HepG2 (cell line): ENCODE measurements around the gene IDH3A. TPM values are rescaled to one million over a fixed set of nuclear protein-coding genes. Genes with fewer than 3 reads are reported as not detected.

Experiments
- ATAC-seq: fragments of 200-7000 bp; cut with Tn5 transposase; 3 replicates; pipeline ENCODE4 v1.9.1; 2020; ENCODE audit warnings: mild to moderate bottlenecking, moderate library complexity
- BruUV-seq: library from RNA; stranded (reverse); fragments of 400-500 nt; replicated peaks from 2 replicates; lab custom pipeline; 2021; lab: Mats Ljungman, UMichigan
- CTCF ChIA-PET: fragments of 300-600 bp; formaldehyde crosslinking; extraction: SDS; loops from one replicate; lab custom pipeline; 2021; ENCODE audit warnings: low total read pairs, inconsistent platforms, low intra/inter-chr PET ratio; lab: Yijun Ruan, JAX
- POLR2A ChIA-PET: fragments of 350-600 bp; sonication (Branson Sonifier 250); formaldehyde crosslinking; loops from one replicate; lab custom pipeline; 2020; ENCODE audit warnings: antibody characterized with exemption, inconsistent platforms; lab: Yijun Ruan, JAX
- DNase-seq: peaks from one replicate; pipeline ENCODE4 v3.0.0-alpha.2; 2015; ENCODE audit warnings: low spot score
- FAIRE-seq: peaks from 3 replicates; lab custom pipeline; 2011; peaks lifted over from hg19 to GRCh38; lab: Jason Lieb, UNC
- H2AFZ ChIP-seq: one replicate; pipeline ENCODE4 v1.6.1; 2011; ENCODE audit warnings: low read length, inconsistent platforms
- H3K27ac ChIP-seq: fragments of 300-600 bp; 3 replicates; pipeline ENCODE4 v1.8.0; 2011; ENCODE audit warnings: mixed run types, mild to moderate bottlenecking, mixed read lengths, low read length, inconsistent platforms; ENCODE audit not compliant: insufficient read depth; ENCODE audit errors: extremely low read length
- H3K27me3 ChIP-seq, 2 experiments: fragments of 200-600 bp in 1 of 2; 2 replicates in 1 of 2; 3 replicates in 1 of 2; pipeline versions ENCODE4 v1.6.0 to v1.8.0; 2011; ENCODE audit warnings: low read length in 2 of 2, mild to moderate bottlenecking in 2 of 2, moderate library complexity in 2 of 2, inconsistent platforms in 1 of 2; ENCODE audit not compliant: insufficient read depth in 2 of 2, control insufficient read depth in 1 of 2
- H3K36me3 ChIP-seq, 2 experiments: fragments of 200-600 bp in 1 of 2; replicated peaks in 1 of 2; 2 replicates in 1 of 2; 3 replicates in 1 of 2; pipeline versions ENCODE4 v1.5.1 to v1.8.0; 2011; ENCODE audit warnings: low read length in 2 of 2, inconsistent platforms in 1 of 2; ENCODE audit not compliant: insufficient read depth in 2 of 2, control insufficient read depth in 1 of 2
- H3K4me1 ChIP-seq: 2 replicates; pipeline ENCODE4 v1.5.1; 2012; ENCODE audit warnings: low read length, inconsistent platforms; ENCODE audit not compliant: insufficient read depth
- H3K4me2 ChIP-seq: 2 replicates; pipeline ENCODE4 v1.6.0; 2011; ENCODE audit warnings: low read depth, low read length, inconsistent platforms
- H3K4me3 ChIP-seq, 3 experiments: fragments of 200-600 bp in 1 of 3; sonication (generic), shearing (Covaris generic) in 1 of 3; replicated peaks in 1 of 3; 2 replicates each; pipeline ENCODE4 v1.5.1; 2011 to 2016; ENCODE audit warnings: low read length in 3 of 3, inconsistent platforms in 2 of 3, low read depth in 2 of 3, mild to moderate bottlenecking in 2 of 3, control low read depth in 1 of 3, mixed read lengths in 1 of 3; ENCODE audit not compliant: insufficient read depth in 1 of 3
- H3K79me2 ChIP-seq: one replicate; pipeline ENCODE4 v1.6.1; 2011; ENCODE audit warnings: low read length, inconsistent platforms; ENCODE audit not compliant: insufficient read depth
- H3K9ac ChIP-seq: 2 replicates; pipeline ENCODE4 v1.6.0; 2011; ENCODE audit warnings: mild to moderate bottlenecking, low read depth, low read length, inconsistent platforms; ENCODE audit not compliant: insufficient read depth
- H3K9me3 ChIP-seq: 2 replicates; pipeline ENCODE4 v1.5.1; 2012; ENCODE audit warnings: mild to moderate bottlenecking, low read length
- H4K20me1 ChIP-seq: 2 replicates; pipeline ENCODE4 v1.6.0; 2011; ENCODE audit warnings: inconsistent platforms, mild to moderate bottlenecking, low read length, moderate library complexity; ENCODE audit not compliant: insufficient read depth
- CTCF ChIP-seq: sonication (generic); formaldehyde crosslinking; IDR thresholded peaks from 2 replicates; pipeline ENCODE4 v1.5.0; 2020; ENCODE audit warnings: mild to moderate bottlenecking, missing genetic modification reagents, moderate library complexity
- FOXM1 ChIP-seq: sonication (generic); formaldehyde crosslinking; IDR thresholded peaks from 2 replicates; pipeline ENCODE4 v1.5.0; 2020; ENCODE audit warnings: missing genetic modification reagents
- HMG20B ChIP-seq: conservative IDR thresholded peaks from 2 replicates; pipeline ENCODE4 v1.6.1; 2016; ENCODE audit warnings: missing genetic modification reagents, missing compliant biosample characterization
- KDM4B ChIP-seq: sonication (generic); formaldehyde crosslinking; IDR thresholded peaks from 2 replicates; pipeline ENCODE4 v1.4.0; 2020; ENCODE audit warnings: missing genetic modification reagents
- KLF6 ChIP-seq: IDR thresholded peaks from 2 replicates; pipeline ENCODE4 v1.8.0; 2016; ENCODE audit warnings: missing biosample characterization, missing genetic modification reagents
- KMT2A ChIP-seq: sonication (generic); formaldehyde crosslinking; IDR thresholded peaks from 2 replicates; pipeline ENCODE4 v1.4.0; 2020; ENCODE audit warnings: missing genetic modification reagents
- LRRFIP1 ChIP-seq: sonication (generic); formaldehyde crosslinking; conservative IDR thresholded peaks from 2 replicates; pipeline ENCODE4 v1.4.0; 2020; ENCODE audit warnings: missing genetic modification reagents
- NBN ChIP-seq: fragments of 450-650 bp; conservative IDR thresholded peaks from 2 replicates; pipeline ENCODE4 v1.6.1; 2017
- PHF5A ChIP-seq: IDR thresholded peaks from one replicate; pipeline ENCODE4 v1.6.1; 2018; ENCODE audit warnings: low read depth, missing genetic modification reagents; ENCODE audit not compliant: unreplicated experiment
- RARG ChIP-seq: sonication (generic); formaldehyde crosslinking; IDR thresholded peaks from 2 replicates; pipeline ENCODE4 v1.4.0; 2020; ENCODE audit warnings: low read depth, mild to moderate bottlenecking, missing genetic modification reagents
- SYNCRIP ChIP-seq: fragments of 200-400 bp; formaldehyde crosslinking; IDR thresholded peaks from 2 replicates; pipeline ENCODE4 v1.6.1; 2018; ENCODE audit warnings: mild to moderate bottlenecking, low read depth, low read length; ENCODE audit not compliant: insufficient read depth
- ZNF34 ChIP-seq: sonication (generic); formaldehyde crosslinking; IDR thresholded peaks from 2 replicates; pipeline ENCODE4 v1.4.0; 2020; ENCODE audit warnings: mild to moderate bottlenecking, missing genetic modification reagents, borderline replicate concordance
- ZNF781 ChIP-seq: sonication (generic); formaldehyde crosslinking; IDR thresholded peaks from 2 replicates; pipeline ENCODE4 v1.5.1; 2020; ENCODE audit warnings: borderline replicate concordance, mild to moderate bottlenecking, missing genetic modification reagents; ENCODE audit errors: not compliant biosample characterization
- in situ Hi-C: cut with HindIII; loops from 2 replicates; pipeline ENCODE4 v1.10.0; 2017; ENCODE audit warnings: low pct_unique_long_range_greater_than_20kb; ENCODE audit not compliant: extremely low pct_ligation_motif_present
- intact Hi-C: fragments of 100-400 bp; cut with micrococcal nuclease; formaldehyde crosslinking; loops from one replicate; pipeline ENCODE4 v1.10.0; 2022; ENCODE audit not compliant: unreplicated experiment
- polyA plus RNA-seq, 8 experiments: library from polyadenylated mRNA; depleted of rRNA in 3 of 8; stranded (reverse) in 7 of 8; unstranded in 1 of 8; fragments of >200 nt; fragmentation: Illumina TruSeq in 4 of 8; extraction: Trizol in 4 of 8; gene quantifications; 2 replicates each; pipeline versions ENCODE4 v1.2.1 to v1.2.3, GENCODE V29; 2011 to 2016; ENCODE audit warnings: low read depth in 4 of 8, missing spikeins in 1 of 8, mixed read lengths in 1 of 8; ENCODE audit not compliant: insufficient read depth in 1 of 8
- total RNA-seq, 5 experiments: library from RNA; depleted of rRNA; stranded (reverse); fragments of >200 nt; fragmentation: Illumina TruSeq; extraction: Trizol; gene quantifications; 2 replicates each; pipeline ENCODE4 v1.2.3, GENCODE V29; 2016; ENCODE audit warnings: low read depth in 1 of 5
- TF ChIP-seq, protein P1 (sequence below): IDR thresholded peaks from 2 replicates; pipeline ENCODE4 v1.6.1; 2016; ENCODE audit warnings: missing genetic modification reagents, missing compliant biosample characterization

Gene IDH3A
- total and polyA plus RNA-seq, 2 of the 13 experiments (the other 11 are each of a cell fraction or from before 2014, with no cell fraction given), result 40.7 to 50.7 TPM

DNA sequence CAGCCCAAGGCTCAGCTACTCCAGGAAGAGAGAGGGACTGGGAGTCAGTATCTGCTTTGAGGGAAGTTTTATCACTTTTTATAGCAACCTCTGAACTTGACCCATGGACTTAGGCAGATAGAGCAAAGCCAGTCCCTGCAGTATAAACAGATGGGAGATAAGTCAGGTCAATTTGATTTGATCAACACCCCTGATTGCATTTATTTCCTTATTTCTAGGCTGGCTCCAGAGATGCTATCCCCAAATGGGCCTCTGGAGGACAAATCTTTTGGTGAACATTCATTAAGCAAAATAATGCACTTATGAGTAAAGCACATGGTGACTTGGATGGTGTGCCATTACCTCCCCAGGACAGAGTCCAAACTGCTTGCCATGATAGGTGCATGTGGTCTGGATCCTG lies 8.9 kb upstream of the IDH3A start:
- H3K4me2 ChIP-seq, result no peak overlapping the region
- TF ChIP-seq KMT2A (CRISPR knock-in tag) (no peak), SYNCRIP (no peak), FOXM1 (CRISPR knock-in tag) (no peak), LRRFIP1 (CRISPR knock-in tag) (no peak), KLF6 (CRISPR knock-in tag) (no peak), HMG20B (CRISPR knock-in tag) (no peak), CTCF (no peak), ZNF781 (CRISPR knock-in tag) (no peak), RARG (CRISPR knock-in tag) (no peak), ZNF34 (no peak), NBN (no peak), KDM4B (CRISPR knock-in tag) (no peak), PHF5A (CRISPR knock-in tag) (no peak)
- TF ChIP-seq, protein P1, sequence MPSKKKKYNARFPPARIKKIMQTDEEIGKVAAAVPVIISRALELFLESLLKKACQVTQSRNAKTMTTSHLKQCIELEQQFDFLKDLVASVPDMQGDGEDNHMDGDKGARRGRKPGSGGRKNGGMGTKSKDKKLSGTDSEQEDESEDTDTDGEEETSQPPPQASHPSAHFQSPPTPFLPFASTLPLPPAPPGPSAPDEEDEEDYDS (CRISPR knock-in tag), result no peak
- H3K9me3 ChIP-seq, result no peaks in the 10 kb centered on the region
- no peaks in the 10 kb centered on the region for H3K36me3 ChIP-seq
- no peak overlapping the region for H2AFZ ChIP-seq
- no peak for DNase-seq
- no peak for FAIRE-seq
- no peak for ATAC-seq
- no peak overlapping the region for H3K27ac ChIP-seq
- intact Hi-C loops (no loop called here), in situ Hi-C loops (no loop called here)
- H3K27me3 ChIP-seq, result peaks cover 0 to 9% of the 10 kb centered on the region in 2 experiments; a peak in 1 of 5 replicates
- no TSS peak for BruUV-seq
- no peak overlapping the region for H3K4me3 ChIP-seq
- H3K9ac ChIP-seq, result no peak overlapping the region
- H3K4me1 ChIP-seq, result peaks cover 29% of the 10 kb centered on the region
- POLR2A ChIA-PET, result no interaction called here
- no peaks in the 10 kb centered on the region for H4K20me1 ChIP-seq
- no peaks in the 10 kb centered on the region for H3K79me2 ChIP-seq
- CTCF ChIA-PET, result no interaction called here
